HG03442 (cell line): ENCODE results near the gene MGAT5B.

ENCODE experiments used
- ATAC-seq: cut with Tn5 transposase; IDR thresholded peaks from one replicate; pipeline ENCODE4 v1.9.1; 2021; ENCODE audit warnings: mild to moderate bottlenecking, moderate library complexity; ENCODE audit not compliant: unreplicated experiment

MGAT5B gene

GRCh38 chr17:76879254-76879653 is 11.1 kb downstream of the MGAT5B start:
- no peak for ATAC-seq

GRCh38 chr17:76879691-76880090 is 11.5 kb downstream of the MGAT5B start:
- no peak for ATAC-seq

DNA sequence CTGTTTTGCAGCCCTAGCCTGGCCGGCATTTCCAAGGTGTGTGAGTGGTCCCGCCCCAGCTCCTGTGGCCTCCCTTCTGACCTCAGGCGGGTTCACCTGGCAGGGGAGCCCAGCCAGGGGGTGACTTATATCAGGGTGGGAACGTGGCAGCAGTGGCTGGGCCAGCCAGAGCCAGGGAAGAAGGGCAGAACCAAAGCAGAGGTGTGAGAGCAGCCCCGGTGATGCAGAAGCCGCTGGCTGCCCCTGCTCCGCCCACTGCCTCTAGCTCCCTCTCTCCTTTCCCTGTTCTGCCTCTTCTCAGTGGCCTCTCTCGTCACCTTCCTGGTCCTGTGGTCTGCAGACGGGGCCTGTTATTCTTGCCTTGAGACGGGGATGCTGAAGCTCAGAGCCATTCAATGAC is 12.1 kb downstream of the MGAT5B start:
- no peak for ATAC-seq

GRCh38 chr17:76880971-76881370 is 12.8 kb downstream of the MGAT5B start:
- no peak for ATAC-seq

- ATAC-seq = no peak
These were observed 13.2 kb downstream of the MGAT5B start for GRCh38 chr17:76881408-76881807.

- no peak for ATAC-seq
These were observed 13.8 kb downstream of the MGAT5B start for GRCh38 chr17:76881966-76882365.

- ATAC-seq = no peak
These were observed 15.7 kb downstream of the MGAT5B start for GRCh38 chr17:76883744-76884525.

DNA sequence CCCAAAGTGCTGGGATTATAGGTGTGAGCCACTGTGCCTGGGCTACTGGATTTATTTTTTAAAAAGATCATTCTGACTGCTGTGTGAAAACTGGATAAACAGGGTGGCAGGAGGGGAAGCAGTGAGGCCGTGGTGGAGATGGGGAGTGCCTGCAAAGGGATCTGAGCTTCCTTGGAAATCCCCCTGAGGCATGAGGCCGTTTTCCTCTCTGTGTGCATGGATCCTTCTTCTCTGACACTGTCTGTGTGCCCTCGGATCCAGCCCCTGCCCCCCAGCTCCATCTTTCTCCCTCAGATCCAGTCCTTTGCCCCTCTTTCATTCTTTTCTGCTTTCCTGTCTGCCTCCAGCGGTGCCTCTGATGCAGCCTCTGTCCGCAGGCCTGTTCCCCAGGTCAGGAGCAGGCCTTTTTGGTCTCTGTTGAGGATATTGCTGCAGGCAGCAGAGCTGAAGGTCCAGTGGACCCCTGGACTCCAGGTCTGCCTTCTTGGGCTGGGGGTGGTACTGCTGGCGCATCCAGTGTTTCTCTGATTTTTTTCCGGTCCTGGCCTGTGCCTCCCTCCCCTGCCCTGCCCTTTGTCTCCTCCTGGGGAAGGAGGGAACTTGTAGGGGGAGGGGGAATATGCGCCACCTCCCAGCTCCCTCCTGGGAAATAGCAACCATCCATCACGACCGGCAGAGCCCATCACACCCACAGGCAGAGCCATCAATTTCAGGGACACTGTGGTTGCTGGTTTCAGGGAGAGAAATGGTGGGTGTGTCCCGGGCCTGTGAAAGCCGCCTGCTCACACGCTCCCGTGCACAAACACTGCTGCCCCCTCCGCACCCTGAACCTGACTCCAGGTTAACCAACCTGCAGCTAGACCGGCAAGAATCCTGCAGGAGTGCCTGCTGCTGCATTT is 17.0 kb downstream of the MGAT5B start:
- ATAC-seq = no peak

DNA sequence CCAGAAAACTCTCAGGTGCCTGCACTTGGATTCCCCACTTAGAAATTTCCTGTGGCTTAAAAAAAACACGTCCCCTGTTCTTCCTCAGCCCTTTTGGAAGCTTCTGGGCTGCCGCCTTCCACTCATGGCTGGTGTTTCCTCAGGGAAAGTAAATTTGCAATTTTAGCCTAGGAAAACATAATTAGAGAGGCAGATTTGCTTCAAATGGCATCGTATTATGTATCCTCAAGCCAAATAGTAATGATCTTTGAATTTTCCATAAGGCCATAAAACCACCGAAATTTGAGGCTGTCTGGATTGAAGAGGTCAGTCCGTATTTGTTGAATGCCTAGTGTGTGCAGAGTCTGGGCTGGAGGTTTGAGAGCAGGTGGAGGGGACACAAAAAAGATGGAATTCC is 17.7 kb downstream of the MGAT5B start:
- ATAC-seq = no peak

DNA sequence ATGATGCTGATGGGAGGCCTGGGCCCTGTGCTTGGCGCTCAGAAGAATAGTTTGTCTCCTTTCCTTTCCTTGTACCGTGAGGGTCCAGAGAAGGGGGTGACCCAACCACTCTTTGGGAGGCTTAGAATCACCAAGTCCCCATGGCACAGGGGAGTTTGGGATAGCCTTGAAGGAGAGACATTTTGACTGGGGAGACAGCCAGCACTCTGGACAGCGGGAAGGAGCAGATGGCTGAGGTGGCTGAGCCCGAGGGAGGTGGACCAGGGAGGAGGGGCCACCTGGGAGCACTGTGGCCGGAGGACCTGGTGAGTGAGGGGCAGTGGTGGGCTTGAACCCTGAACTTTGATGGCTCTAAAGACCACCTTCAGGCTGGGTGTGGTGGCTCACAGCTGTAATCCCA is 18.2 kb downstream of the MGAT5B start:
- no peak for ATAC-seq

- ATAC-seq = no peak
These were observed 19.6 kb downstream of the MGAT5B start for GRCh38 chr17:76887802-76888201.

DNA sequence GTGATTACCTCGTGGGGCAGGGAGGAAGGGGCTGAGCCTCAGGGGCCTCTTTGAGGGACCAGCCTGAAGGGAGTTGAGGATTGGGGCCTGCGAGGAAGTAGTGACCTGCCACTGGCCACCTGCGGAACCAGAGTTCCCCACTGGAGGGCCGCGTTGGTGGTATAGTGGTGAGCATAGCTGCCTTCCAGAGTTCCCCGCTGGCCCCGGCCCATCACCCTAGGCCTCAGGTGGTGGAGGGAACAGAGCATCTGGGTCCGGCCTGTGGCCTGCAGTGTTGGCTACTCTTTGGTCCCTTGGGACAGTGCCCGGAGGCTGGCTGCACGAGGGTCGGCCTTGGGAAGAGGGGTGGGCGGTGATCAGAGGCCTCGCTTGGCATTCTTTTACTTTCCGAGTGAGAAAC is 20.5 kb downstream of the MGAT5B start:
- no peak for ATAC-seq

GRCh38 chr17:76889323-76889722 is 21.1 kb downstream of the MGAT5B start:
- no peak for ATAC-seq

- ATAC-seq = no peak
These were observed 24.1 kb downstream of the MGAT5B start for GRCh38 chr17:76892329-76892728.

- ATAC-seq = no peak
These were observed 25.6 kb downstream of the MGAT5B start for GRCh38 chr17:76893623-76894334.

GRCh38 chr17:76894842-76895241 is 26.6 kb downstream of the MGAT5B start:
- ATAC-seq = no peak

DNA sequence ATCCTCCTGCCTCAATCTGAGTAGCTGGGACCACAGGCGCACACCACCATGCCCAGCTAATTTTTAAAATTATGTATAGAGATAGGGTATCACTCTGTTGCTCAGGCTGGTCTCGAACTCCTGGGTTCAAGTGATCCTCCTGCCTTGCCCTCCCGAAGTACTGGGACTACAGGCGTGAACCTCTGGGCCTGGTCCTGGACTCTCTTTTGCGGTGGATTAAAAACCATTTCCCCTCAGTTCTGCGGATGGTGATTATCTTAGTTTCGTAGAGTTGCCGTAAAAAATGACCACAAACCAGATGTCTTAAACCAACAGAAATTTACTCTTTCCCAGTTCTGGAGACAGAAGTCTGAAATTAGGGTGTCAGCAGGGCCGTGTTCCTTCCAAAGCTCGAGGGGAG is 28.8 kb downstream of the MGAT5B start:
- ATAC-seq = no peak

DNA sequence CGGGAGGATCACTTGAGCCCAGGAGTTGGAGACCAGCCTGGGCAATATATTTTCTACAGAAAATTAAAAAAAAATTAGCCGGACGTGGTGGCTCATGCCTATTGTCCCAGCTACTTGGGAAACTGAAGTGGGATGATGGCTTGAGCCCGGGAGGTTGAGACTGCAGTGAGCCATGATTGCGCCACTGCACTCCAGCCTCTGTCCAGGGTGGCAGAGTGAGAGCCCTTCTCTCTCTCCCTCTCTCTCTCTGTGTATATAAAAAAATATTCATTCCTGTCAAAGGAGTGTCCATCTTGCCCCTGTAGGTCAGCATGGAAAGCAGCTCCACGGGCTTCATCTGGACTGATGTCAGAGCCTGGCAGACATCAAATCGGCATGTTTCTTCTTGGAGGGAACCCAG is 31.2 kb downstream of the MGAT5B start:
- ATAC-seq = no peak

DNA sequence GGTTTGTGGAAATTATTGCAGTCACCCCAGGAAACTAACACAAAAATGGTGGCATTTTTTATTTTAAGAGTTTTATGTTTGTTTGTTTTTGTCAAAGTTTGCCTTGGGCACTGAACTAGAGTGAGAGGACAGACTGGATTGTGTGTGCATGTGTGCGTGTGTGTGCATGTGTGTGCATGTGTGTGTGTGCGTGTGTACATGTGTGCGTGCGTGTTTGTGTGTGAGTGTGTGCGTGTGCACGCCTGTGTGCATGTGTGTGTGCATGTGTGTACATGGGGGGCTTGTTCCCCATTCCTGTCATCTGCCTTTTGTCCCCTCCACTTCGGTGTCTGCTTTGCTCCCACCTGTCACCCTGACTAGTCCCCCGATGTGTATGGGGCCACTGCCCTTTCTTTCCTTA is 32.5 kb downstream of the MGAT5B start:
- no peak for ATAC-seq

DNA sequence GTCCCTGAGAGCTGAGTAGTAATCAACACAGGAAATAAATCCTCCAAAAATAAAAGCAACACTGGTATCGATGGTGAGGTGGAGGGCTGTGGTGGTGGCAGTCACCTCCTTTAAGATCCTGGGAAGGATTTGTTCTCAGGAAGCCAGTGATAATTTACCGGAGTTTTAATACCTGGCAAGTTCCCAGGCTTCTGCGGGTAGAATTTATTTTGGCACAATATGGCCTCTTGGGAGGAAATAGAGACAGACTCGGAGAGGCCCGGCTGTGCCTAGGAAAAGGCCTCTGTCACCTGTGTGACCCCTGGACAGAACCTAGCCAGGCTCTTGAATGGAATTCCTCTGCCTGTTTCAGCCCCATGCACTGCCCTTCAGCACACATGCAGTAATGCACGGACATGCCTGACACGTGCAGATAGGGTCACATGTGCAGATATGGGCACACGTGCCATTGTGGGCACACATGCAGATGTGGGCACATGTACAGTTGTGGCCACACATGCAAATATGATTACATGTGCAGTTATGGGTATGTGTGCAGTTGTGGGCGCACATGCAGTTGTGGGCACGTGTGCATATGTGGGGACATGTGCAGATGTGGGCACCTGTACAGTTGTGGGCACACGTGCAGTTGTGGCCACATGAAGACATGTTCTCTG is 33.5 kb downstream of the MGAT5B start:
- ATAC-seq = no peak

- no peak for ATAC-seq
These were observed 34.3 kb downstream of the MGAT5B start for GRCh38 chr17:76902476-76902875.
